Body of pancreas (tissue), 4 donors: ENCODE data around the gene ARHGAP4. TPM values are rescaled to one million over a fixed set of nuclear protein-coding genes. Genes with fewer than 3 reads are reported as not detected.

Experiments used
- ATAC-seq: fragments of 150-250 bp; one replicate; pipeline ENCODE4 v1.9.1; 2016
- DNase-seq, 4 donors: peaks; one replicate each; pipeline ENCODE4 v3.0.0-alpha.2; 2019
- H3K27ac ChIP-seq, 4 donors: fragments of 200-600 bp; sonication (generic); 1 replicate in 3 of 4; 2 replicates in 1 of 4; pipeline versions ENCODE4 v1.5.1 to v1.6.1; 2016 to 2019; ENCODE audit warnings: mild to moderate bottlenecking in 1 of 4, mixed read lengths in 1 of 4, moderate library complexity in 1 of 4
- H3K27me3 ChIP-seq, 2 donors: fragments of 200-600 bp; sonication (generic); one replicate each; pipeline ENCODE4 v1.6.0; 2016; ENCODE audit warnings: mild to moderate bottlenecking in 1 of 2
- H3K36me3 ChIP-seq, 2 donors: fragments of 200-600 bp; sonication (generic); replicated peaks in 1 of 2; 2 replicates each; pipeline ENCODE4 v1.5.1; 2016; ENCODE audit warnings: low read depth in 2 of 2; ENCODE audit not compliant: insufficient read depth in 1 of 2
- H3K4me1 ChIP-seq: fragments of 200-600 bp; sonication (generic); one replicate; pipeline ENCODE4 v1.6.0; 2016
- H3K4me3 ChIP-seq, 2 donors: fragments of 200-600 bp; sonication (generic); 1 replicate in 1 of 2; 2 replicates in 1 of 2; pipeline ENCODE4 v1.5.1; 2016 to 2019
- H3K9me3 ChIP-seq, 3 donors: fragments of 200-600 bp; sonication (generic); 1 replicate in 2 of 3; 2 replicates in 1 of 3; pipeline ENCODE4 v1.5.1; 2016
- POLR2A ChIP-seq, 3 donors: fragments of 450-650 bp; IDR thresholded peaks; one replicate each; pipeline ENCODE4 v1.6.1; 2016; ENCODE audit warnings: antibody characterized with exemption in 3 of 3, mild to moderate bottlenecking in 2 of 3
- WGBS, 2 donors: methylation state at CpG; one replicate each; pipeline ENCODE4 v1.1.5; 2017; 5-methylcytosine and 5-hydroxymethylcytosine counted together
- intact Hi-C: fragments of 100-400 bp; cut with DNase I; formaldehyde crosslinking; loops from one replicate; pipeline ENCODE4 v1.15.1; 2023
- total RNA-seq, 2 donors: library from RNA; depleted of rRNA; stranded (reverse); fragments of >200 nt; gene quantifications; one replicate each; pipeline ENCODE4 v1.1.0, GENCODE V29; 2016
- TF ChIP-seq, protein P1 (sequence below), 7 experiments: fragments of 450-650 bp in 4 of 7; fragments of 200-600 bp in 3 of 7; sonication (generic) in 3 of 7; IDR thresholded peaks; one replicate each; pipeline ENCODE4 v1.5.1; 2016 to 2019; ENCODE audit warnings: antibody characterized with exemption in 7 of 7

Gene ARHGAP4
- total RNA-seq, 2 donors from 2014 or later, result 8.6 to 16.6 TPM

GRCh38 chrX:153944140-153944799 is 18.2 kb upstream of the ARHGAP4 start, which contains the start of gene RENBP:
Gene RENBP, minus strand, starts transcription at chrX:153944643. Its CDS starts 33 bp downstream, at chrX:153944610.
- H3K36me3 ChIP-seq, result no peaks in the 10 kb centered on the region
- TF ChIP-seq, protein P1, sequence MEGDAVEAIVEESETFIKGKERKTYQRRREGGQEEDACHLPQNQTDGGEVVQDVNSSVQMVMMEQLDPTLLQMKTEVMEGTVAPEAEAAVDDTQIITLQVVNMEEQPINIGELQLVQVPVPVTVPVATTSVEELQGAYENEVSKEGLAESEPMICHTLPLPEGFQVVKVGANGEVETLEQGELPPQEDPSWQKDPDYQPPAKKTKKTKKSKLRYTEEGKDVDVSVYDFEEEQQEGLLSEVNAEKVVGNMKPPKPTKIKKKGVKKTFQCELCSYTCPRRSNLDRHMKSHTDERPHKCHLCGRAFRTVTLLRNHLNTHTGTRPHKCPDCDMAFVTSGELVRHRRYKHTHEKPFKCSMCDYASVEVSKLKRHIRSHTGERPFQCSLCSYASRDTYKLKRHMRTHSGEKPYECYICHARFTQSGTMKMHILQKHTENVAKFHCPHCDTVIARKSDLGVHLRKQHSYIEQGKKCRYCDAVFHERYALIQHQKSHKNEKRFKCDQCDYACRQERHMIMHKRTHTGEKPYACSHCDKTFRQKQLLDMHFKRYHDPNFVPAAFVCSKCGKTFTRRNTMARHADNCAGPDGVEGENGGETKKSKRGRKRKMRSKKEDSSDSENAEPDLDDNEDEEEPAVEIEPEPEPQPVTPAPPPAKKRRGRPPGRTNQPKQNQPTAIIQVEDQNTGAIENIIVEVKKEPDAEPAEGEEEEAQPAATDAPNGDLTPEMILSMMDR (IDR thresholded peaks at IDR 0.05), result no peak
- TF ChIP-seq POLR2A (IDR thresholded peaks at IDR 0.05), result no peak
- no peaks in the 10 kb centered on the region for H3K9me3 ChIP-seq
- H3K27me3 ChIP-seq, result no peaks in the 10 kb centered on the region
- ATAC-seq, result no peak
- H3K27ac ChIP-seq, result no peak within 1 kb of the TSS
- WGBS, 2 donors, result 7% methylated on average over 6 of the region's 31 CpGs; no CpG with 5 or more reads in 1 of the 2 donors
- H3K4me1 ChIP-seq, result no peaks in the 10 kb centered on the region
- intact Hi-C loops, result loop anchor here (5.0 kb wide), 1 partner anchor 177 kb away; no protein-coding TSS in a partner anchor
- peak in 1 of 4 donors; percentile 35 for DNase-seq
- no peak within 1 kb of the TSS for H3K4me3 ChIP-seq

DNA sequence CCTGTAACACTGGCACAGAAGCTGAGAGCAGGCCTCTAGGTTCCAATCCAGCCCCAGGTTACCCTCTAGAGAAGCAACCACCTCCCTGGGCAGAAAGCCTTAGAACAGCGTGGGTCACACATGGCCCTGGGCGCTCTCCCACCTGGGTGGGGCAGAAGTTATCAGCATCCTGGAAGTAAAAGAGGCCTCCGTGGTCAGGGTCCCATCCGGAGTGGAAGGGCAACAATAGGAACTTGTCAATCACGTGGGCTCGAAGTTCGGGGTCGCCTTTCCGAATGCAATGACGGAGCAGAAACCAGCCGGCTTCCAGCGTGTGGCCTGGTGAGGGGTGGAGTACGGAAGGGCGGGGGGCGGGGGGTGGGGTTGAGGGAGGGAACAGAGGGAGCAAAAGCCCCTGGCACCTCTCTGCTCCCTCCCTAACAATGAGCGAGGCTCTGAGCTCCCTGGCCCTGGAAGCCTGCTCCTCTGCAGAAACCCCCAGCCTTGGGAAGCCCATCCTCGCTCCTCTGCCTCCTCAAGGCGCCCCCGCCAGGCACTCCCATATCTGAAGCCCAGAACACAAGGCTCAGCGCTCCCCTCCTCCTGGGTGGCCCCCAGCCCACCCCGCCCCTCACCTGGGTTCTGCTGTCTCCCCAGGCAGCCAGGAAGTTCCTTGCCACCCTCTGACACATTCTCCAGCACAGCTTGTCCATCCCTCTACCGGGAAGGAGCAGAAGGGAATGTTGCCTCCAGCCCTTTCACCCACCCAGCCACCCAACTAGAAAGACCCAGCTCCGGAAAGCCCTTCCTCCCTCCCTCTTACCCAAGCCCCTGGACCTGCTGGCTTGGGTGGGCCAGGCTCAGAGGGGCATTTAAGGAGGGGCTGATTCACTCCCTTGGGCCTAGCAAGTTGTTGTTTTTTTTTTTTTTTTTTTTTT is 15.5 kb upstream of the ARHGAP4 start:
- H3K27me3 ChIP-seq, result no peaks in the 10 kb centered on the region
- TF ChIP-seq, protein P1 (IDR thresholded peaks at IDR 0.05), result no peak
- no peak for TF ChIP-seq POLR2A (IDR thresholded peaks at IDR 0.05)
- WGBS, 2 donors, result 43 to 65% methylated on average over 1 to 5 of the region's 23 CpGs
- H3K27ac ChIP-seq, result no peak overlapping the region
- no peaks in the 10 kb centered on the region for H3K4me1 ChIP-seq
- no peak overlapping the region for H3K4me3 ChIP-seq
- ATAC-seq (no peak), DNase-seq (no peak)
- intact Hi-C loops, result loop anchor here (5.0 kb wide), 1 partner anchor 174 kb away; no protein-coding TSS in a partner anchor
- no peaks in the 10 kb centered on the region for H3K9me3 ChIP-seq
- no peaks in the 10 kb centered on the region for H3K36me3 ChIP-seq

GRCh38 chrX:153939573-153939972 is 13.5 kb upstream of the ARHGAP4 start:
- 57 to 76% methylated on average over 4 of the region's 7 CpGs for WGBS, 2 donors
- Histone ChIP-seq H3K36me3 (no peaks in the 10 kb centered on the region), H3K9me3 (no peaks in the 10 kb centered on the region), H3K4me3 (no peak overlapping the region), H3K27me3 (no peaks in the 10 kb centered on the region), H3K4me1 (no peaks in the 10 kb centered on the region), H3K27ac (no peak overlapping the region)
- intact Hi-C loops, result no loop called here
- DNase-seq (no peak), ATAC-seq (no peak)
- TF ChIP-seq, protein P1 (IDR thresholded peaks at IDR 0.05), result no peak
- TF ChIP-seq POLR2A (IDR thresholded peaks at IDR 0.05), result no peak

GRCh38 chrX:153938226-153938786 is 12.2 kb upstream of the ARHGAP4 start:
- WGBS, 2 donors, result 72 to 88% methylated on average over 6 to 8 of the region's 10 CpGs
- Histone ChIP-seq H3K9me3 (no peaks in the 10 kb centered on the region), H3K4me3 (no peak overlapping the region), H3K27me3 (no peaks in the 10 kb centered on the region), H3K4me1 (peaks cover 7% of the 10 kb centered on the region), H3K36me3 (no peaks in the 10 kb centered on the region), H3K27ac (no peak overlapping the region)
- intact Hi-C loops, result no loop called here
- TF ChIP-seq, protein P1 (IDR thresholded peaks at IDR 0.05), result no peak
- no peak for TF ChIP-seq POLR2A (IDR thresholded peaks at IDR 0.05)
- DNase-seq (no peak), ATAC-seq (no peak)
